ENCODE measurements around the gene PMS2.
"Not testable (repeated sequence)": the region's sequence is repeated elsewhere in the genome, so short reads cannot be mapped to it uniquely, and the experiment has no call there.

- not testable (repeated sequence) for TF ChIP-seq POLR2A (IDR thresholded peaks at IDR 0.05; ENCODE audit: low read depth, low read length); TAF1 (IDR thresholded peaks at IDR 0.05; ENCODE audit: borderline replicate concordance, low read depth, low read length); POLR2AphosphoS5 (IDR thresholded peaks at IDR 0.05; ENCODE audit: low read depth, low read length)
Observed at GRCh38 chr7:5963205-5963604, 45.6 kb downstream of the PMS2 start.
